Trophoblast cell (in vitro differentiated cells and primary cell): ENCODE measurements around the gene MRS2.

Experiments
- DNase-seq, 2 donors: peaks; one replicate each; pipeline ENCODE4 v3.0.0-alpha.2; 2016
- H2AFZ ChIP-seq: 2 replicates; pipeline ENCODE4 v1.6.1; 2013; ENCODE audit warnings: low read length, moderate library complexity, mild to moderate bottlenecking; ENCODE audit not compliant: insufficient read depth, poor library complexity
- H2AK5ac ChIP-seq: 2 replicates; pipeline ENCODE4 v1.6.1; 2013; ENCODE audit warnings: mild to moderate bottlenecking, low read length
- H2BK120ac ChIP-seq: 2 replicates; pipeline ENCODE4 v1.6.1; 2013; ENCODE audit warnings: low read length, mild to moderate bottlenecking, moderate library complexity; ENCODE audit not compliant: insufficient read depth, poor library complexity
- H2BK12ac ChIP-seq: 2 replicates; pipeline ENCODE4 v1.6.1; 2013; ENCODE audit warnings: mild to moderate bottlenecking, low read length, moderate library complexity
- H2BK5ac ChIP-seq: 2 replicates; pipeline ENCODE4 v1.6.1; 2013; ENCODE audit warnings: low read length, low read depth, moderate library complexity, mild to moderate bottlenecking; ENCODE audit not compliant: poor library complexity
- H3K14ac ChIP-seq: 2 replicates; pipeline ENCODE4 v1.6.1; 2013; ENCODE audit warnings: mild to moderate bottlenecking, low read length
- H3K18ac ChIP-seq: 2 replicates; pipeline ENCODE4 v1.6.1; 2013; ENCODE audit warnings: mild to moderate bottlenecking, low read length
- H3K23ac ChIP-seq: 2 replicates; pipeline ENCODE4 v1.6.1; 2013; ENCODE audit warnings: low read length
- H3K27ac ChIP-seq: 2 replicates; pipeline ENCODE4 v1.5.1; 2013; ENCODE audit warnings: low read depth, mild to moderate bottlenecking, inconsistent platforms, low read length, moderate library complexity
- H3K27me3 ChIP-seq: 2 replicates; pipeline ENCODE4 v1.6.1; 2013; ENCODE audit warnings: inconsistent platforms, mild to moderate bottlenecking, low read length, moderate library complexity; ENCODE audit not compliant: insufficient read depth
- H3K36me3 ChIP-seq, 2 experiments: 1 replicate in 1 of 2; 2 replicates in 1 of 2; pipeline ENCODE4 v1.6.1; 2013; ENCODE audit warnings: low read length in 2 of 2, mild to moderate bottlenecking in 2 of 2, moderate library complexity in 1 of 2; ENCODE audit not compliant: insufficient read depth in 2 of 2, control insufficient read depth in 1 of 2
- H3K4ac ChIP-seq: 2 replicates; pipeline ENCODE4 v1.6.1; 2013; ENCODE audit warnings: low read depth, mild to moderate bottlenecking, low read length, moderate library complexity
- H3K4me1 ChIP-seq, 2 experiments: 1 replicate in 1 of 2; 2 replicates in 1 of 2; pipeline ENCODE4 v1.6.1; 2013; ENCODE audit warnings: low read length in 2 of 2, mild to moderate bottlenecking in 2 of 2, moderate library complexity in 1 of 2; ENCODE audit not compliant: insufficient read depth in 2 of 2, control insufficient read depth in 1 of 2
- H3K4me2 ChIP-seq: 2 replicates; pipeline ENCODE4 v1.6.1; 2013; ENCODE audit warnings: inconsistent platforms, mild to moderate bottlenecking, low read length, moderate library complexity
- H3K4me3 ChIP-seq: 2 replicates; pipeline ENCODE4 v1.5.1; 2013; ENCODE audit warnings: mild to moderate bottlenecking, low read depth, low read length, inconsistent platforms
- H3K79me1 ChIP-seq: one replicate; pipeline ENCODE4 v1.6.1; 2013; ENCODE audit warnings: low read length
- H3K79me2 ChIP-seq: 2 replicates; pipeline ENCODE4 v1.6.1; 2013; ENCODE audit warnings: low read length, mild to moderate bottlenecking; ENCODE audit not compliant: control insufficient read depth, insufficient read depth, poor library complexity
- H3K9ac ChIP-seq: 2 replicates; pipeline ENCODE4 v1.6.1; 2013; ENCODE audit warnings: mild to moderate bottlenecking, low read length
- H3K9me3 ChIP-seq: 2 replicates; pipeline ENCODE4 v1.6.1; 2013; ENCODE audit warnings: low read depth, mild to moderate bottlenecking, control low read depth, inconsistent platforms, low read length; ENCODE audit not compliant: insufficient read depth
- H4K12ac ChIP-seq: 2 replicates; pipeline ENCODE4 v1.6.1; 2013; ENCODE audit warnings: low read depth, mild to moderate bottlenecking, low read length, moderate library complexity
- H4K8ac ChIP-seq: 2 replicates; pipeline ENCODE4 v1.6.1; 2013; ENCODE audit warnings: low read depth, mild to moderate bottlenecking, low read length, moderate library complexity
- H4K91ac ChIP-seq: one replicate; pipeline ENCODE4 v1.6.1; 2013; ENCODE audit warnings: low read depth, mild to moderate bottlenecking, low read length, moderate library complexity
- WGBS: extraction: QIAGEN DNeasy Blood & Tissue Kit; methylation state at CpG from one replicate; pipeline ENCODE4 v1.1.7; 2013; ENCODE audit warnings: missing lambda C conversion rate; ENCODE audit not compliant: insufficient read length, insufficient coverage; ENCODE audit errors: extremely low coverage; 5-methylcytosine and 5-hydroxymethylcytosine counted together

Gene MRS2

GRCh38 chr6:24432611-24433010, 29.9 kb downstream of the MRS2 start:
- H3K27ac ChIP-seq: no peak overlapping the region
- H3K9me3 ChIP-seq: no peaks in the 10 kb centered on the region
- H4K91ac ChIP-seq: no peak overlapping the region
- no peak overlapping the region for H2BK12ac ChIP-seq
- H2BK120ac ChIP-seq: no peak overlapping the region
- no peak overlapping the region for H3K23ac ChIP-seq
- no peak overlapping the region for H3K18ac ChIP-seq
- no peaks in the 10 kb centered on the region for H3K79me2 ChIP-seq
- H3K27me3 ChIP-seq: no peaks in the 10 kb centered on the region
- no peak overlapping the region for H3K4me3 ChIP-seq
- H2AFZ ChIP-seq: no peak overlapping the region
- no peaks in the 10 kb centered on the region for H3K4me1 ChIP-seq
- no peak overlapping the region for H3K9ac ChIP-seq
- no peak overlapping the region for H4K8ac ChIP-seq
- H2AK5ac ChIP-seq: no peak overlapping the region
- DNase-seq: no peak
- no CpG with 5 or more reads among the region's 9 CpGs for WGBS
- H3K4ac ChIP-seq: no peak overlapping the region
- H3K36me3 ChIP-seq: no peaks in the 10 kb centered on the region
- no peaks in the 10 kb centered on the region for H3K79me1 ChIP-seq
- H4K12ac ChIP-seq: no peak overlapping the region
- H3K4me2 ChIP-seq: no peak overlapping the region
- H2BK5ac ChIP-seq: no peak overlapping the region
- no peak overlapping the region for H3K14ac ChIP-seq

- DNase-seq: no peak
- H3K27ac ChIP-seq: no peak overlapping the region
- no CpG with 5 or more reads among the region's 14 CpGs for WGBS
- H2AK5ac ChIP-seq: no peak overlapping the region
- H3K27me3 ChIP-seq: no peaks in the 10 kb centered on the region
- H3K9me3 ChIP-seq: no peaks in the 10 kb centered on the region
- H3K79me2 ChIP-seq: no peaks in the 10 kb centered on the region
- H3K36me3 ChIP-seq: no peaks in the 10 kb centered on the region
- no peak overlapping the region for H2BK120ac ChIP-seq
- H3K9ac ChIP-seq: no peak overlapping the region
- H2AFZ ChIP-seq: no peak overlapping the region
- H3K4me2 ChIP-seq: no peak overlapping the region
- H3K4me3 ChIP-seq: no peak overlapping the region
- H2BK12ac ChIP-seq: no peak overlapping the region
- H3K14ac ChIP-seq: no peak overlapping the region
- H4K8ac ChIP-seq: no peak overlapping the region
- H2BK5ac ChIP-seq: no peak overlapping the region
- no peak overlapping the region for H3K4ac ChIP-seq
- no peaks in the 10 kb centered on the region for H3K79me1 ChIP-seq
- H3K18ac ChIP-seq: no peak overlapping the region
- H3K4me1 ChIP-seq: no peaks in the 10 kb centered on the region
- H4K91ac ChIP-seq: no peak overlapping the region
- no peak overlapping the region for H4K12ac ChIP-seq
- H3K23ac ChIP-seq: no peak overlapping the region
Observed at GRCh38 chr6:24436979-24437378, 34.2 kb downstream of the MRS2 start.

- Histone ChIP-seq H3K9me3 (no peaks in the 10 kb centered on the region), H3K79me2 (no peaks in the 10 kb centered on the region), H3K4me2 (no peak overlapping the region), H4K8ac (no peak overlapping the region), H2BK120ac (no peak overlapping the region), H3K79me1 (no peaks in the 10 kb centered on the region), H3K14ac (no peak overlapping the region), H3K27ac (no peak overlapping the region), H2BK5ac (no peak overlapping the region), H4K91ac (no peak overlapping the region), H3K4me1 (no peaks in the 10 kb centered on the region), H3K4me3 (no peak overlapping the region), H2AK5ac (no peak overlapping the region), H3K18ac (no peak overlapping the region), H3K36me3 (no peaks in the 10 kb centered on the region), H2AFZ (no peak overlapping the region), H3K27me3 (no peaks in the 10 kb centered on the region), H2BK12ac (no peak overlapping the region), H4K12ac (no peak overlapping the region), H3K23ac (no peak overlapping the region), H3K9ac (no peak overlapping the region), H3K4ac (no peak overlapping the region)
- no peak for DNase-seq
- no CpG with 5 or more reads among the region's 3 CpGs for WGBS
Observed at GRCh38 chr6:24439858-24440539, 37.3 kb downstream of the MRS2 start.

- no peak overlapping the region for H4K91ac ChIP-seq
- H3K36me3 ChIP-seq: no peaks in the 10 kb centered on the region
- no peak overlapping the region for H2BK120ac ChIP-seq
- no peaks in the 10 kb centered on the region for H3K27me3 ChIP-seq
- no peak overlapping the region for H2AFZ ChIP-seq
- no peaks in the 10 kb centered on the region for H3K79me1 ChIP-seq
- H3K4me2 ChIP-seq: no peak overlapping the region
- DNase-seq: peak; percentile 68
- H3K79me2 ChIP-seq: no peaks in the 10 kb centered on the region
- peaks cover 0 to 2% of the 10 kb centered on the region in 2 experiments for H3K4me1 ChIP-seq
- no peak overlapping the region for H3K4me3 ChIP-seq
- no CpG with 5 or more reads among the region's 16 CpGs for WGBS
- no peak overlapping the region for H2BK5ac ChIP-seq
- no peaks in the 10 kb centered on the region for H3K9me3 ChIP-seq
- H3K18ac ChIP-seq: no peak overlapping the region
- no peak overlapping the region for H3K14ac ChIP-seq
- H4K8ac ChIP-seq: no peak overlapping the region
- H3K23ac ChIP-seq: peak overlapping the region; percentile 59
- no peak overlapping the region for H3K27ac ChIP-seq
- H3K4ac ChIP-seq: no peak overlapping the region
- H2BK12ac ChIP-seq: no peak overlapping the region
- no peak overlapping the region for H2AK5ac ChIP-seq
- no peak overlapping the region for H4K12ac ChIP-seq
- H3K9ac ChIP-seq: no peak overlapping the region
Observed at GRCh38 chr6:24440897-24441598, 38.3 kb downstream of the MRS2 start.
